ENCODE measurements around the gene AKT1. TPM values are rescaled to one million over a fixed set of nuclear protein-coding genes. Genes with fewer than 3 reads are reported as not detected.
A peak's percentile ranks its signal among the peaks of the same experiment; 100 is the strongest.

AKT1 gene
- total and polyA plus RNA-seq, 2 of the 13 experiments (the other 11 are each of a cell fraction or from before 2014, with no cell fraction given), result 96.2 to 116 TPM

- Histone ChIP-seq H3K79me2 (ENCODE audit: insufficient read depth, low read length) (peaks cover 49% of the 10 kb centered on the region), H3K4me1 (ENCODE audit: insufficient read depth, low read length) (peaks cover 39% of the 10 kb centered on the region), H3K4me2 (ENCODE audit: low read depth, low read length) (peak overlapping the region; percentile 93), H3K9ac (ENCODE audit: insufficient read depth, low read depth, low read length) (peak overlapping the region; percentile 99), H2AFZ (ENCODE audit: low read length) (no peak overlapping the region), H3K4me3 (replicated peaks in 1 of 3; ENCODE audit: insufficient read depth in 1 of 3, low read depth in 2 of 3, low read length in 3 of 3) (peak overlapping the region; percentile 65 to 78 (median 67)), H3K27me3 (ENCODE audit: control insufficient read depth in 1 of 2, insufficient read depth in 2 of 2, low read length in 2 of 2) (no peaks in the 10 kb centered on the region; a peak in 1 of 5 replicates), H3K36me3 (replicated peaks in 1 of 2; ENCODE audit: control insufficient read depth in 1 of 2, insufficient read depth in 2 of 2, low read length in 2 of 2) (peaks cover 11 to 17% of the 10 kb centered on the region in 2 experiments; a peak in 4 of 5 replicates), H3K9me3 (ENCODE audit: low read length) (peaks cover 8% of the 10 kb centered on the region), H3K27ac (ENCODE audit: extremely low read length, insufficient read depth, low read length) (peak overlapping the region; percentile 97), H4K20me1 (ENCODE audit: insufficient read depth, low read length) (peaks cover 21% of the 10 kb centered on the region)
- POLR2A ChIA-PET, result interaction anchor here (0.9 to 4.1 kb wide), 13 partner anchors 15 to 102 kb away, joined by 3 to 72 read pairs (median 15); partner anchors contain the start of genes AKT1, CEP170B, SIVA1 and ZBTB42
- BruUV-seq (replicated peaks), result no TSS peak
- intact Hi-C loops (cut with micrococcal nuclease; ENCODE audit: unreplicated experiment), result loop anchor here (2.0 kb wide), 1 partner anchor 15 kb away; the partner anchor contains the start of gene SIVA1
- no peak for DNase-seq (ENCODE audit: low spot score)
- CTCF ChIA-PET (ENCODE audit: low intra/inter-chr PET ratio, low total read pairs), result interaction anchor here (1.8 to 2.5 kb wide), 2 partner anchors 53 to 103 kb away, joined by 11 to 15 read pairs; no protein-coding TSS in a partner anchor
- TF ChIP-seq ZBTB10 (CRISPR knock-in tag; IDR thresholded peaks at IDR 0.05; ENCODE audit: borderline replicate concordance), result 0 out of 2 replicates have a peak, but pooled peaks have one; percentile 7
- TF ChIP-seq ZC3H4 (CRISPR knock-in tag; IDR thresholded peaks at IDR 0.05; ENCODE audit: borderline replicate concordance), result peak; percentile 57; the same call in 1 of the 2 replicates
- peak; percentile 5; the same call in 1 of the 2 replicates for TF ChIP-seq ZMYM4 (CRISPR knock-in tag; IDR thresholded peaks at IDR 0.05)
- TF ChIP-seq RBFOX2 (IDR thresholded peaks at IDR 0.05; ENCODE audit: low read depth, low read length), result peak; percentile 4; the same call in 1 of the 2 replicates
- peak; percentile 47; the same call in 1 of the 2 replicates for TF ChIP-seq ZNF263 (CRISPR knock-in tag; IDR thresholded peaks at IDR 0.05)
- no peak for TF ChIP-seq PAXIP1 (CRISPR knock-in tag; conservative IDR thresholded peaks at IDR 0.05)
- TF ChIP-seq NCOA1 (CRISPR knock-in tag; IDR thresholded peaks at IDR 0.05), result peak; percentile 61; the same call in 1 of the 2 replicates
- TF ChIP-seq, protein P1, sequence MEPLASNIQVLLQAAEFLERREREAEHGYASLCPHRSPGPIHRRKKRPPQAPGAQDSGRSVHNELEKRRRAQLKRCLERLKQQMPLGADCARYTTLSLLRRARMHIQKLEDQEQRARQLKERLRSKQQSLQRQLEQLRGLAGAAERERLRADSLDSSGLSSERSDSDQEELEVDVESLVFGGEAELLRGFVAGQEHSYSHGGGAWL (CRISPR knock-in tag; IDR thresholded peaks at IDR 0.05), result no peak
- TF ChIP-seq LCORL (IDR thresholded peaks at IDR 0.05), result no peak
- TF ChIP-seq LCORL (CRISPR knock-in tag; IDR thresholded peaks at IDR 0.05), result peak; percentile 12; the same call in 1 of the 2 replicates
- peak; percentile 12; the same call in 1 of the 2 replicates for TF ChIP-seq SSRP1 (CRISPR knock-in tag; IDR thresholded peaks at IDR 0.05)
- no peak for FAIRE-seq
- no peak for ATAC-seq
- in situ Hi-C loops (cut with HindIII; ENCODE audit: extremely low pct_ligation_motif_present, low pct_unique_long_range_greater_than_20kb), result loop anchor here (5.0 kb wide), 2 partner anchors 55 to 100 kb away; partner anchors contain the start of gene CEP170B
- 0% methylated on average over 5 of the region's 5 CpGs for WGBS (ENCODE audit: low lambda C conversion rate)
These were observed 28.0 kb downstream of the AKT1 start for GRCh38 chr14:104767634-104767918.
